Sigmoid colon (tissue), 4 donors: Measurements from ENCODE around the gene SH2D7.

Experiments
- EP300 ChIP-seq, 4 donors: sonication (generic); formaldehyde crosslinking; IDR thresholded peaks; one replicate each; pipeline ENCODE4 v1.6.1; 2017; ENCODE audit warnings: antibody characterized with exemption in 4 of 4
- POLR2A ChIP-seq, 2 donors: fragments of 450-650 bp; IDR thresholded peaks; one replicate each; pipeline ENCODE4 v1.6.1; 2016; ENCODE audit warnings: antibody characterized with exemption in 2 of 2, mild to moderate bottlenecking in 2 of 2, moderate library complexity in 2 of 2
- TF ChIP-seq, protein P1 (sequence below), 4 experiments: fragments of 450-650 bp in 3 of 4; fragments of 200-600 bp in 1 of 4; IDR thresholded peaks; one replicate each; pipeline ENCODE4 v1.5.1; 2016 to 2019; ENCODE audit warnings: antibody characterized with exemption in 4 of 4, mild to moderate bottlenecking in 3 of 4, moderate library complexity in 2 of 4

DNA sequence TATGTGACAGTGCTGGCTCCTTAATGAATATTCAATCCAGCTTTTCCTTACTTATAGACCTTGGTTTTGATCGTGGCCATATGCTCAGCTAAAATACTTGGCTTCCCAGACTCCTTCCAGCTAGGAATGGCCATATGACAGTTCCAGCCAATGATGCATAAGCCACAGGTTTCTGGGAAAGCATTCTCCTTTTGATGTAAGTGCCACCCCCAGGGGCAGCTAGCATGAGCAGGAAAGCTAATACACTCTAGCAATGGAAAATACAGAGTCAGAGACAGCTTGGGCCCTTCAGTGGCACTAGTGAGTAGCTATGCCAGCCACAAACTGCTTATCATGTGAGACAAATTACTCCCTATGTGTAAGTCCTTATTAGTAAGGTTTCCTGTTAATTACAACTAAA, 41.5 kb upstream of the SH2D7 start:
- no peak for TF ChIP-seq EP300 (IDR thresholded peaks at IDR 0.05)
- TF ChIP-seq, protein P1, sequence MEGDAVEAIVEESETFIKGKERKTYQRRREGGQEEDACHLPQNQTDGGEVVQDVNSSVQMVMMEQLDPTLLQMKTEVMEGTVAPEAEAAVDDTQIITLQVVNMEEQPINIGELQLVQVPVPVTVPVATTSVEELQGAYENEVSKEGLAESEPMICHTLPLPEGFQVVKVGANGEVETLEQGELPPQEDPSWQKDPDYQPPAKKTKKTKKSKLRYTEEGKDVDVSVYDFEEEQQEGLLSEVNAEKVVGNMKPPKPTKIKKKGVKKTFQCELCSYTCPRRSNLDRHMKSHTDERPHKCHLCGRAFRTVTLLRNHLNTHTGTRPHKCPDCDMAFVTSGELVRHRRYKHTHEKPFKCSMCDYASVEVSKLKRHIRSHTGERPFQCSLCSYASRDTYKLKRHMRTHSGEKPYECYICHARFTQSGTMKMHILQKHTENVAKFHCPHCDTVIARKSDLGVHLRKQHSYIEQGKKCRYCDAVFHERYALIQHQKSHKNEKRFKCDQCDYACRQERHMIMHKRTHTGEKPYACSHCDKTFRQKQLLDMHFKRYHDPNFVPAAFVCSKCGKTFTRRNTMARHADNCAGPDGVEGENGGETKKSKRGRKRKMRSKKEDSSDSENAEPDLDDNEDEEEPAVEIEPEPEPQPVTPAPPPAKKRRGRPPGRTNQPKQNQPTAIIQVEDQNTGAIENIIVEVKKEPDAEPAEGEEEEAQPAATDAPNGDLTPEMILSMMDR (IDR thresholded peaks at IDR 0.05): no peak
- TF ChIP-seq POLR2A (IDR thresholded peaks at IDR 0.05): no peak
